C4-2B (cell line): ENCODE results near the gene GANAB.

Experiments used
- ZFX ChIP-seq: fragments of 450-650 bp; IDR thresholded peaks from 2 replicates; pipeline ENCODE4 v1.6.1; 2017
- TF ChIP-seq, protein P1 (sequence below): fragments of 450-650 bp; conservative IDR thresholded peaks from 2 replicates; pipeline ENCODE4 v1.5.1; 2017; ENCODE audit warnings: mild to moderate bottlenecking

DNA sequence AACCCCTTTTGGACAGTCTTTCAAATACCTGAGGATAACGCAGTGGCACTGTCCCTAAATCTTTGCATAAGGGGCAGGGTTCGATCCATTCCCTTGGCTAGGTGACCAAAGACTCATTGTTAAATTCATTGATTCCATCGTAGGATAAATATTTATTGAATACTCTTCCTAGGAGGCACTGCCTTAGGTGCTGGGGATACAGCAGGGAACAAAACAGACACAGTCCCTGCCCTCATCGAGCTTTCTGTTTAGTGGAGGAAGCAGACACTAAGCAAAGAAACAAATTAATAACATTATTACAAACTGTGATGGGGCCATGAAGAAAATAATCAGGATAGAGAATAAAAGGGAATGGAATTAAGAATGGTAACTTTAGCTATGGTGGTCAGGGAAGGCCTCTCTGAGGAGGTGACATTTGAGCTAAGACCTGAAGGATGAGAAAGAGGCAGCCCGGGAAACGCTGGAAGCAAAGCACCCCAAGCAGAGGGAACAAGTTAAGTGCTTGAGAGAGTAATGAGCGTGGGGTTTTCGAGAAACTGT, 25.3 kb downstream of the GANAB start:
- TF ChIP-seq ZFX, result no peak
- TF ChIP-seq, protein P1, sequence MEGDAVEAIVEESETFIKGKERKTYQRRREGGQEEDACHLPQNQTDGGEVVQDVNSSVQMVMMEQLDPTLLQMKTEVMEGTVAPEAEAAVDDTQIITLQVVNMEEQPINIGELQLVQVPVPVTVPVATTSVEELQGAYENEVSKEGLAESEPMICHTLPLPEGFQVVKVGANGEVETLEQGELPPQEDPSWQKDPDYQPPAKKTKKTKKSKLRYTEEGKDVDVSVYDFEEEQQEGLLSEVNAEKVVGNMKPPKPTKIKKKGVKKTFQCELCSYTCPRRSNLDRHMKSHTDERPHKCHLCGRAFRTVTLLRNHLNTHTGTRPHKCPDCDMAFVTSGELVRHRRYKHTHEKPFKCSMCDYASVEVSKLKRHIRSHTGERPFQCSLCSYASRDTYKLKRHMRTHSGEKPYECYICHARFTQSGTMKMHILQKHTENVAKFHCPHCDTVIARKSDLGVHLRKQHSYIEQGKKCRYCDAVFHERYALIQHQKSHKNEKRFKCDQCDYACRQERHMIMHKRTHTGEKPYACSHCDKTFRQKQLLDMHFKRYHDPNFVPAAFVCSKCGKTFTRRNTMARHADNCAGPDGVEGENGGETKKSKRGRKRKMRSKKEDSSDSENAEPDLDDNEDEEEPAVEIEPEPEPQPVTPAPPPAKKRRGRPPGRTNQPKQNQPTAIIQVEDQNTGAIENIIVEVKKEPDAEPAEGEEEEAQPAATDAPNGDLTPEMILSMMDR, result no peak
